Measurements from ENCODE around the gene BARHL1.

GRCh38 chr9:132545578-132545977 lies 36.8 kb upstream of the BARHL1 start:
- no peak for TF ChIP-seq POLR2A (IDR thresholded peaks at IDR 0.05; ENCODE audit: low read depth, low read length)
- no peak for TF ChIP-seq CTCF (IDR thresholded peaks at IDR 0.05; ENCODE audit: extremely low read depth in 1 of 2, insufficient read depth in 1 of 2, low read depth in 1 of 2, low read length in 2 of 2)
- no peak for TF ChIP-seq EZH2 (IDR thresholded peaks at IDR 0.05; ENCODE audit: borderline replicate concordance, low read depth, low read length, severe bottlenecking)
- TF ChIP-seq GATA2 (IDR thresholded peaks at IDR 0.05; ENCODE audit: insufficient read depth, insufficient read length, low read depth, low read length), result no peak

All from endothelial cell of umbilical vein (primary cell).